ENCODE results near the gene FAM53A.

DNA sequence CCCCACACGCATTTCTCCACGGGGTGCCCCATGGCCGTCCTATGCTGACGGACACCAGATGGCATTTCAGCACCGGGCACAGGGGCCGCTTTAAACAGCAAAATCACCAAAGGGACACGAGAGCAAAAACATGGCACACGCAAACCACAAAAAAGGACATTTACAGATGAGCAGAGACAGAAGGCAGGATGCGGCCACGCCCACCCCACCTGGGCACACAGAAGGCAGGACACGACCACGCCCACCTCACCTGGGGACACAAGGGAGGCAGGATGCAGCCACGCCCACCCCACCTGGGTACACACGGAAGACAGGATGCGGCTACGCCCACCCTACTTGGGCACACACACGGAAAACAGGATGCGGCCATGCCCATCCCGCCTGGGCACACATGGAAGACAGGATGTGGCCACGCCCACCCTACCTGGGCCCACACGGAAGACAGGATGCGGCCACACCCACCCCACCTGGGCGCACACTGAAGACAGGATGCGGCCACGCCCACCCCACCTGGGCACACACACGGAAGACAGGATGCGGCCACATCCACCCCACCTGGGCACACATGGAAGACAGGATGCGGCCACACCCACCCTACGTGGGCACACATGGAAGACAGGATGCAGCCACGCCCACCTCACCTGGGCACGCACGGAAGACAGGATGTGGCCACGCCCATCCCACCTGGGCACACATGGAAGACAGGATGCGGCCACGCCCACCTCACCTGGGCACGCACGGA lies 69.1 kb downstream of the FAM53A start:
- TF ChIP-seq EP300 (IDR thresholded peaks at IDR 0.05; ENCODE audit: borderline replicate concordance) = no peak
- no peak for TF ChIP-seq TCF12 (IDR thresholded peaks at IDR 0.05; ENCODE audit: low read depth)
- TF ChIP-seq, protein P1, sequence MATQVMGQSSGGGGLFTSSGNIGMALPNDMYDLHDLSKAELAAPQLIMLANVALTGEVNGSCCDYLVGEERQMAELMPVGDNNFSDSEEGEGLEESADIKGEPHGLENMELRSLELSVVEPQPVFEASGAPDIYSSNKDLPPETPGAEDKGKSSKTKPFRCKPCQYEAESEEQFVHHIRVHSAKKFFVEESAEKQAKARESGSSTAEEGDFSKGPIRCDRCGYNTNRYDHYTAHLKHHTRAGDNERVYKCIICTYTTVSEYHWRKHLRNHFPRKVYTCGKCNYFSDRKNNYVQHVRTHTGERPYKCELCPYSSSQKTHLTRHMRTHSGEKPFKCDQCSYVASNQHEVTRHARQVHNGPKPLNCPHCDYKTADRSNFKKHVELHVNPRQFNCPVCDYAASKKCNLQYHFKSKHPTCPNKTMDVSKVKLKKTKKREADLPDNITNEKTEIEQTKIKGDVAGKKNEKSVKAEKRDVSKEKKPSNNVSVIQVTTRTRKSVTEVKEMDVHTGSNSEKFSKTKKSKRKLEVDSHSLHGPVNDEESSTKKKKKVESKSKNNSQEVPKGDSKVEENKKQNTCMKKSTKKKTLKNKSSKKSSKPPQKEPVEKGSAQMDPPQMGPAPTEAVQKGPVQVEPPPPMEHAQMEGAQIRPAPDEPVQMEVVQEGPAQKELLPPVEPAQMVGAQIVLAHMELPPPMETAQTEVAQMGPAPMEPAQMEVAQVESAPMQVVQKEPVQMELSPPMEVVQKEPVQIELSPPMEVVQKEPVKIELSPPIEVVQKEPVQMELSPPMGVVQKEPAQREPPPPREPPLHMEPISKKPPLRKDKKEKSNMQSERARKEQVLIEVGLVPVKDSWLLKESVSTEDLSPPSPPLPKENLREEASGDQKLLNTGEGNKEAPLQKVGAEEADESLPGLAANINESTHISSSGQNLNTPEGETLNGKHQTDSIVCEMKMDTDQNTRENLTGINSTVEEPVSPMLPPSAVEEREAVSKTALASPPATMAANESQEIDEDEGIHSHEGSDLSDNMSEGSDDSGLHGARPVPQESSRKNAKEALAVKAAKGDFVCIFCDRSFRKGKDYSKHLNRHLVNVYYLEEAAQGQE (IDR thresholded peaks at IDR 0.05; ENCODE audit: low read depth) = no peak
- TF ChIP-seq EGR1 (IDR thresholded peaks at IDR 0.05) = no peak
- TF ChIP-seq, protein P2, sequence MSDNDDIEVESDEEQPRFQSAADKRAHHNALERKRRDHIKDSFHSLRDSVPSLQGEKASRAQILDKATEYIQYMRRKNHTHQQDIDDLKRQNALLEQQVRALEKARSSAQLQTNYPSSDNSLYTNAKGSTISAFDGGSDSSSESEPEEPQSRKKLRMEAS (IDR thresholded peaks at IDR 0.05) = no peak
- TF ChIP-seq TAF1 (IDR thresholded peaks at IDR 0.05; ENCODE audit: low read depth) = no peak
- no peak for TF ChIP-seq YY1 (IDR thresholded peaks at IDR 0.05; ENCODE audit: low read depth)
- no peak for TF ChIP-seq RAD21 (IDR thresholded peaks at IDR 0.05; ENCODE audit: low read depth)
- TF ChIP-seq CEBPB (IDR thresholded peaks at IDR 0.05) = no peak
